GM12878 (cell line): ENCODE data around the gene ASCC3. TPM values are rescaled to one million over a fixed set of nuclear protein-coding genes. Genes with fewer than 3 reads are reported as not detected.

ENCODE experiments used
- CBX5 ChIP-seq: sonication (generic); IDR thresholded peaks from 2 replicates; pipeline ENCODE4 v1.6.1; 2016; ENCODE audit warnings: low read depth, moderate library complexity, mild to moderate bottlenecking, inconsistent platforms
- HSF1 ChIP-seq: fragments of 150-350 bp; IDR thresholded peaks from 2 replicates; pipeline ENCODE4 v1.6.1; 2014; ENCODE audit warnings: mild to moderate bottlenecking, low read depth, low read length
- IKZF1 ChIP-seq: fragments of 450-650 bp; conservative IDR thresholded peaks from 2 replicates; pipeline ENCODE4 v1.6.1; 2017; ENCODE audit warnings: antibody characterized with exemption, mild to moderate bottlenecking
- KLF5 ChIP-seq: fragments of 450-650 bp; IDR thresholded peaks from 2 replicates; pipeline ENCODE4 v1.6.1; 2014; ENCODE audit warnings: mild to moderate bottlenecking; ENCODE audit not compliant: partially characterized antibody
- PAX5 ChIP-seq: IDR thresholded peaks from 2 replicates; pipeline ENCODE4 v1.6.1; 2011; ENCODE audit warnings: low read depth, low read length, borderline replicate concordance
- SRF ChIP-seq, 2 experiments: IDR thresholded peaks; 2 replicates each; pipeline ENCODE4 v1.6.1; 2011; ENCODE audit warnings: low read depth in 2 of 2, low read length in 2 of 2, mild to moderate bottlenecking in 1 of 2, moderate library complexity in 1 of 2
- ZNF384 ChIP-seq: IDR thresholded peaks from 2 replicates; pipeline ENCODE4 v1.6.1; 2012; ENCODE audit warnings: low read depth, mild to moderate bottlenecking, low read length, improper control_type of control experiment, borderline replicate concordance
- polyA plus RNA-seq, 11 experiments: library from polyadenylated mRNA; depleted of rRNA in 4 of 11; unstranded in 6 of 11; stranded (reverse) in 5 of 11; fragments of >200 nt; fragmentation: Nextera tagmentation in 4 of 11; fragmentation: Illumina TruSeq in 1 of 11; extraction: Ambion mirVana in 4 of 11; extraction: Trizol in 1 of 11; gene quantifications; 1 replicate in 1 of 11; 2 replicates in 10 of 11; pipeline versions ENCODE4 v1.2.1 to v1.2.3, GENCODE V29; 2011 to 2016; ENCODE audit warnings: inconsistent platforms in 2 of 11, missing spikeins in 2 of 11, low read depth in 1 of 11
- total RNA-seq, 4 experiments: library from RNA; depleted of rRNA in 3 of 4; stranded (reverse); fragments of >200 nt in 3 of 4; fragmentation: Illumina TruSeq in 1 of 4; extraction: Trizol in 1 of 4; gene quantifications; 2 replicates each; pipeline versions ENCODE4 v1.2.1 to v1.2.3, GENCODE V29; 2013 to 2021
- TF ChIP-seq, protein P1 (sequence below), 3 experiments: IDR thresholded peaks in 2 of 3; conservative IDR thresholded peaks in 1 of 3; 2 replicates each; pipeline ENCODE4 v1.5.1; 2011; ENCODE audit warnings: low read depth in 3 of 3, low read length in 3 of 3, mild to moderate bottlenecking in 3 of 3, control low read depth in 2 of 3, moderate library complexity in 2 of 3, inconsistent platforms in 1 of 3, mixed read lengths in 1 of 3; ENCODE audit not compliant: control insufficient read depth in 2 of 3, insufficient read depth in 1 of 3; ENCODE audit errors: extremely low read depth in 1 of 3

ASCC3 gene
- total and polyA plus RNA-seq, 10 of the 15 experiments (the other 5 are each of a cell fraction or from before 2014, with no cell fraction given): 19.9 to 76.2 (median 55.9) TPM

- TF ChIP-seq, protein P1, sequence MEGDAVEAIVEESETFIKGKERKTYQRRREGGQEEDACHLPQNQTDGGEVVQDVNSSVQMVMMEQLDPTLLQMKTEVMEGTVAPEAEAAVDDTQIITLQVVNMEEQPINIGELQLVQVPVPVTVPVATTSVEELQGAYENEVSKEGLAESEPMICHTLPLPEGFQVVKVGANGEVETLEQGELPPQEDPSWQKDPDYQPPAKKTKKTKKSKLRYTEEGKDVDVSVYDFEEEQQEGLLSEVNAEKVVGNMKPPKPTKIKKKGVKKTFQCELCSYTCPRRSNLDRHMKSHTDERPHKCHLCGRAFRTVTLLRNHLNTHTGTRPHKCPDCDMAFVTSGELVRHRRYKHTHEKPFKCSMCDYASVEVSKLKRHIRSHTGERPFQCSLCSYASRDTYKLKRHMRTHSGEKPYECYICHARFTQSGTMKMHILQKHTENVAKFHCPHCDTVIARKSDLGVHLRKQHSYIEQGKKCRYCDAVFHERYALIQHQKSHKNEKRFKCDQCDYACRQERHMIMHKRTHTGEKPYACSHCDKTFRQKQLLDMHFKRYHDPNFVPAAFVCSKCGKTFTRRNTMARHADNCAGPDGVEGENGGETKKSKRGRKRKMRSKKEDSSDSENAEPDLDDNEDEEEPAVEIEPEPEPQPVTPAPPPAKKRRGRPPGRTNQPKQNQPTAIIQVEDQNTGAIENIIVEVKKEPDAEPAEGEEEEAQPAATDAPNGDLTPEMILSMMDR (IDR thresholded peaks at IDR 0.05 in 2 of 3, conservative IDR thresholded peaks at IDR 0.05 in 1 of 3; ENCODE audit: control insufficient read depth in 2 of 3, extremely low read depth in 1 of 3, insufficient read depth in 1 of 3, low read depth in 3 of 3, low read length in 3 of 3): peak; percentile 63 to 80 (median 76)
- peak; percentile 36; the same call in 1 of the 2 replicates for TF ChIP-seq PAX5
- TF ChIP-seq ZNF384: no peak
- TF ChIP-seq KLF5: no peak
- no peak for TF ChIP-seq HSF1
- TF ChIP-seq SRF (IDR thresholded peaks at IDR 0.05; ENCODE audit: low read depth in 2 of 2, low read length in 2 of 2): no peak
- no peak for TF ChIP-seq IKZF1
- 0 out of 2 replicates have a peak, but pooled peaks have one; percentile 30 for TF ChIP-seq CBX5
Observed at GRCh38 chr6:100479179-100480035, 401.7 kb downstream of the ASCC3 start (continued).
